ENCODE data around the gene NT5E.

The NT5E gene

GRCh38 chr6:85404564-85405174 is 45.2 kb upstream of the NT5E start:
- TF ChIP-seq, protein P1, sequence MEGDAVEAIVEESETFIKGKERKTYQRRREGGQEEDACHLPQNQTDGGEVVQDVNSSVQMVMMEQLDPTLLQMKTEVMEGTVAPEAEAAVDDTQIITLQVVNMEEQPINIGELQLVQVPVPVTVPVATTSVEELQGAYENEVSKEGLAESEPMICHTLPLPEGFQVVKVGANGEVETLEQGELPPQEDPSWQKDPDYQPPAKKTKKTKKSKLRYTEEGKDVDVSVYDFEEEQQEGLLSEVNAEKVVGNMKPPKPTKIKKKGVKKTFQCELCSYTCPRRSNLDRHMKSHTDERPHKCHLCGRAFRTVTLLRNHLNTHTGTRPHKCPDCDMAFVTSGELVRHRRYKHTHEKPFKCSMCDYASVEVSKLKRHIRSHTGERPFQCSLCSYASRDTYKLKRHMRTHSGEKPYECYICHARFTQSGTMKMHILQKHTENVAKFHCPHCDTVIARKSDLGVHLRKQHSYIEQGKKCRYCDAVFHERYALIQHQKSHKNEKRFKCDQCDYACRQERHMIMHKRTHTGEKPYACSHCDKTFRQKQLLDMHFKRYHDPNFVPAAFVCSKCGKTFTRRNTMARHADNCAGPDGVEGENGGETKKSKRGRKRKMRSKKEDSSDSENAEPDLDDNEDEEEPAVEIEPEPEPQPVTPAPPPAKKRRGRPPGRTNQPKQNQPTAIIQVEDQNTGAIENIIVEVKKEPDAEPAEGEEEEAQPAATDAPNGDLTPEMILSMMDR (conservative IDR thresholded peaks at IDR 0.05) = no peak
- H3K27ac ChIP-seq = peak overlapping the region; percentile 65

- TF ChIP-seq, protein P1 (conservative IDR thresholded peaks at IDR 0.05) = no peak
- H3K27ac ChIP-seq = peak overlapping the region; percentile 65
These were observed 44.6 kb upstream of the NT5E start for GRCh38 chr6:85405175-85405852.

DNA sequence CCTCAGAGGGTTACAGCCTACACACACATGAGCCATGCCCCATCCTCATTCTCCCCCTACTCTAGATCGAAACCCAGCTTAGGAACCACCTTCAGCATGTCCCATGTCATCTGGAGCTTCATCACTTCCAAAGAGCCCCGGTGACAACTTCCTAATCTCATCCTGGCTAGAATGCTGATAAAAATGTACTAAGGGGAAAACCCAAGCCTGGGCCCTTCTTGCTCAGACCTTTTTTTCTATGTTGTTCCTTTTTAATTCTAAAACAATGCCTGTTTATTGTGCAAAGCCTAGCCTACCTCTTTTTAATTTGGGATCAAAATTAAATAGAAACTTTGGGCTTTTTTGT is 44.1 kb upstream of the NT5E start:
- H3K27ac ChIP-seq = peak overlapping the region; percentile 65
- TF ChIP-seq, protein P1 (conservative IDR thresholded peaks at IDR 0.05) = no peak

GRCh38 chr6:85406641-85407075 is 43.2 kb upstream of the NT5E start:
- peak overlapping the region; percentile 65; the same call in 1 of the 2 replicates for H3K27ac ChIP-seq
- TF ChIP-seq, protein P1 (conservative IDR thresholded peaks at IDR 0.05) = no peak

DNA sequence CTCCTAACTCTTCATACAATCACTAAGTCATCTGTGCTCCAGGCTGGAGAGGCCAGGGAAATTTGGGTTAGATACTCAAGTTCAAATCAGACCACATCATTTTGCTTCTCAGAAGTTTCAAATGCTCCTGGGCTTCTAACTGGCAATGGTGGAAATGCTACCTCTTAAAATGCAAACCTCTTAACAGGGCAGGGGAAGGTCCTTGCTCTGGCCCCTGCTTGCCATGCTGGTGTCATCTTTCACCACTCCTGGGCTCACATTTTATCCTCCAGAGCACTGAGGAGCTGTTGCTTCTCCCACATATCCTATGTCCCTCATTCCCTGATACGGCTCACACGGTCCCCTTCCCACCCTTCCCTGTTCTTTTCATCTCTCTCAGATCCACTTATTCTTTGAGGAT is 41.8 kb upstream of the NT5E start:
- H3K27ac ChIP-seq = no peak overlapping the region
- TF ChIP-seq, protein P1 (conservative IDR thresholded peaks at IDR 0.05) = no peak

DNA sequence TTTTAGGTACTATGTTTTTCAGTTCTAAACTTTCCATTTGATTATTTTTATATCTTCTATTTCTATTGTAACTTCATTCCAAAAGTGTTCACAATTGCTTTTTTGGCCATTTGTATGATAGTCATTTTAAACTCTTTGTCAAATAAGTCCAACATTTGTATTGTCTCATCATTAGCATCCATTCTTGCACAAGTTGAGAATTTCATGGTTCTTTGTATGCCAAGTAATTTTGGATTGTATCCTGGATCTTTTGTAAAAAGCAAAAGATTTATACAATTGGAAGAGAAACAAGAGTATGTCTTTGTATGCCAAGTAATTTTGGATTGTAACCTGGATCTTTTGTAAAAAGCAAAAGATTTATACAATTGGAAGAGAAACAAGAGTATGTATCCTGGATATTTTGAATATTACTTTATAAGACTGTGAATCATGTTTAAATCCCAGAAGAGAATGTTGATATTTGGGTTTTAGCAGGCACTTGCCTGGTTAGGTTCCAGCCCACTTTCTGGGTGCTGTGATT is 36.9 kb upstream of the NT5E start:
- no peak overlapping the region for H3K27ac ChIP-seq
- TF ChIP-seq, protein P1 (conservative IDR thresholded peaks at IDR 0.05) = no peak

GRCh38 chr6:85416049-85416448 is 33.8 kb upstream of the NT5E start:
- H3K27ac ChIP-seq = peak overlapping the region; percentile 49

More at GRCh38 chr6:85416049-85416448, 33.8 kb upstream of the NT5E start:
- TF ChIP-seq, protein P1 (conservative IDR thresholded peaks at IDR 0.05) = no peak

Data from VCaP (cell line).